ENCODE results near the gene ADTRP. TPM values are rescaled to one million over a fixed set of nuclear protein-coding genes. Genes with fewer than 3 reads are reported as not detected.

ADTRP gene
- total and polyA plus RNA-seq, 2 donors (not counting 1 experiment from before 2014, with no cell fraction given) = 0.23 to 1.7 TPM

DNA sequence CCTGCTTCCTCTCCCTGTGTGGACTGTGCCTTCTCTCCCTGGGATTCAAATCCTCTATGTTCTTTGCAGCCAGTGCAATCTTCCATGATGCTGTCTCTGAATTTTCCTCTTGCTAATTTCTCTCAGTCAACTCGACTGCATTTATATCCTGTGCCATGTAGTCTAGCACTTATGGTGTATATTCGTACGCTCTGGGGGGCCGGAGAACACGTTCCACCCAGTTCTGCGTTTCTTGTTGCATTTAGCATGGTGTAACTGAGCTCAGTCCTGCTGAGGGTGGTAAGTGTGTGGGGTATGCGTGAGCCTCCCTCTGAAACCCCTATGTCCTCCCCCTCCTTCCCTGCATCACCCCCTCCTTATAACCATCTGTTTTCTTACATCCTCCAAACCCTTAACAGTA lies 42.0 kb downstream of the ADTRP start:
- no peak overlapping the region for H3K27ac ChIP-seq (ENCODE audit: insufficient read depth, low read length)
- TF ChIP-seq, protein P1, sequence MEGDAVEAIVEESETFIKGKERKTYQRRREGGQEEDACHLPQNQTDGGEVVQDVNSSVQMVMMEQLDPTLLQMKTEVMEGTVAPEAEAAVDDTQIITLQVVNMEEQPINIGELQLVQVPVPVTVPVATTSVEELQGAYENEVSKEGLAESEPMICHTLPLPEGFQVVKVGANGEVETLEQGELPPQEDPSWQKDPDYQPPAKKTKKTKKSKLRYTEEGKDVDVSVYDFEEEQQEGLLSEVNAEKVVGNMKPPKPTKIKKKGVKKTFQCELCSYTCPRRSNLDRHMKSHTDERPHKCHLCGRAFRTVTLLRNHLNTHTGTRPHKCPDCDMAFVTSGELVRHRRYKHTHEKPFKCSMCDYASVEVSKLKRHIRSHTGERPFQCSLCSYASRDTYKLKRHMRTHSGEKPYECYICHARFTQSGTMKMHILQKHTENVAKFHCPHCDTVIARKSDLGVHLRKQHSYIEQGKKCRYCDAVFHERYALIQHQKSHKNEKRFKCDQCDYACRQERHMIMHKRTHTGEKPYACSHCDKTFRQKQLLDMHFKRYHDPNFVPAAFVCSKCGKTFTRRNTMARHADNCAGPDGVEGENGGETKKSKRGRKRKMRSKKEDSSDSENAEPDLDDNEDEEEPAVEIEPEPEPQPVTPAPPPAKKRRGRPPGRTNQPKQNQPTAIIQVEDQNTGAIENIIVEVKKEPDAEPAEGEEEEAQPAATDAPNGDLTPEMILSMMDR (conservative IDR thresholded peaks at IDR 0.05 in 1 of 2, IDR thresholded peaks at IDR 0.05 in 1 of 2; ENCODE audit: low read depth in 1 of 2, low read length in 2 of 2) = no peak
- TF ChIP-seq EZH2 (IDR thresholded peaks at IDR 0.05; ENCODE audit: low read length, missing control alignments) = no peak
- no peaks in the 10 kb centered on the region for H4K20me1 ChIP-seq (ENCODE audit: control insufficient read depth, extremely low read depth, insufficient read depth, low read length)
- no peaks in the 10 kb centered on the region for H3K27me3 ChIP-seq (ENCODE audit: control insufficient read depth, insufficient read depth, low read length)
- H3K9ac ChIP-seq (ENCODE audit: insufficient read depth, low read length) = no peak overlapping the region
- no peak for DNase-seq (ENCODE audit: low read depth in 2 of 2)
- H3K9me3 ChIP-seq (ENCODE audit: control insufficient read depth, insufficient read depth, low read depth, low read length) = no peaks in the 10 kb centered on the region
- H3K4me2 ChIP-seq (ENCODE audit: extremely low read depth, insufficient read depth, low read length) = no peak overlapping the region
- H3K4me3 ChIP-seq (replicated peaks in 1 of 4; ENCODE audit: control extremely low read depth in 1 of 4, insufficient read depth in 1 of 4, low read depth in 3 of 4, low read length in 4 of 4) = no peak overlapping the region
- H3K4me1 ChIP-seq (ENCODE audit: control insufficient read depth, extremely low read depth, insufficient read depth, low read length) = no peaks in the 10 kb centered on the region
- H3K79me2 ChIP-seq (ENCODE audit: control insufficient read depth, insufficient read depth, low read length) = no peaks in the 10 kb centered on the region
- no peak overlapping the region for H2AFZ ChIP-seq (ENCODE audit: low read length)
- H3K36me3 ChIP-seq (ENCODE audit: control insufficient read depth, insufficient read depth, low read length) = no peaks in the 10 kb centered on the region

DNA sequence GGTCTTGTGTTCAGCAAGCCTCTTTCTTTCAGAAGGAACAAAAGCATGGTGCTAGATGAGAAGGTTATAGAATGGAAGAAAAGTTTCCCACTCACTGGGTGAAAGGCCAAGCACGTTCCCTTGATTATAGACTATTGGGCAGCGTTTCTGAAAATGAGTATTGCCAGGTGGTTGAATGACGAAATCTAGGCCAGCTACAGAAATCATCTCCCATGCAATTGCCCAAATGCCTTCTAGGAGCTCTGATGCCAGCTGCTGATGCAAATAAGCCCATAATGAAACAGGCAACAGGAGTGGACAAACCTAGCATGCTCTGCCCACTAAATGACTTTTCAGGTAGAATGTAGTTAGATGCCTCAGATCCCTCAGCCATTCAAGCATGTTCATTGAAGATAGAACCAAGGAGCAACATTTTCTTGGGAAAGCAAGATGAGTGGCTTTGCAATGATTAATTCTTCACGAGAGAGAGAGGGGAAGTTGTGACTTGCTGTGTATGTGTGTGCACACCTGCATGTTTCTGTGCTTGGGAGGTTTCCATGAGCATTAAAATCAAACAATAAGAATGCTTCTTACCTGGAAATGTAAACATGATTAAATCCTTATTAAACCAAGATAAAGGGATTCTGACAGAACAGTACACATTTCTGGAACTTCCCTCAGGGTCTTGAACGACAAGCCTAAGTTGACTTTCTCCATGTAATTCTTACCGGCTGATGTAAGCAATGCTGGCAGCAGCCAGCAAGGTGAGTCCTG lies 43.6 kb downstream of the ADTRP start:
- H3K27me3 ChIP-seq (ENCODE audit: control insufficient read depth, insufficient read depth, low read length) = no peaks in the 10 kb centered on the region
- TF ChIP-seq EZH2 (IDR thresholded peaks at IDR 0.05; ENCODE audit: low read length, missing control alignments) = no peak
- TF ChIP-seq, protein P1 (conservative IDR thresholded peaks at IDR 0.05 in 1 of 2, IDR thresholded peaks at IDR 0.05 in 1 of 2; ENCODE audit: low read depth in 1 of 2, low read length in 2 of 2) = no peak
- no peak for DNase-seq (ENCODE audit: low read depth in 2 of 2)
- no peak overlapping the region for H3K9ac ChIP-seq (ENCODE audit: insufficient read depth, low read length)
- no peaks in the 10 kb centered on the region for H3K4me1 ChIP-seq (ENCODE audit: control insufficient read depth, extremely low read depth, insufficient read depth, low read length)
- no peaks in the 10 kb centered on the region for H3K36me3 ChIP-seq (ENCODE audit: control insufficient read depth, insufficient read depth, low read length)
- H3K27ac ChIP-seq (ENCODE audit: insufficient read depth, low read length) = no peak overlapping the region
- H3K79me2 ChIP-seq (ENCODE audit: control insufficient read depth, insufficient read depth, low read length) = no peaks in the 10 kb centered on the region
- no peaks in the 10 kb centered on the region for H3K9me3 ChIP-seq (ENCODE audit: control insufficient read depth, insufficient read depth, low read depth, low read length)
- H4K20me1 ChIP-seq (ENCODE audit: control insufficient read depth, extremely low read depth, insufficient read depth, low read length) = no peaks in the 10 kb centered on the region
- no peak overlapping the region for H2AFZ ChIP-seq (ENCODE audit: low read length)
- no peak overlapping the region for H3K4me2 ChIP-seq (ENCODE audit: extremely low read depth, insufficient read depth, low read length)
- no peak overlapping the region for H3K4me3 ChIP-seq (replicated peaks in 1 of 4; ENCODE audit: control extremely low read depth in 1 of 4, insufficient read depth in 1 of 4, low read depth in 3 of 4, low read length in 4 of 4)

- no peak overlapping the region for H3K9ac ChIP-seq (ENCODE audit: insufficient read depth, low read length)
- H3K9me3 ChIP-seq (ENCODE audit: control insufficient read depth, insufficient read depth, low read depth, low read length) = no peaks in the 10 kb centered on the region
- DNase-seq (ENCODE audit: low read depth in 2 of 2) = peak in 1 of 2 donors; percentile 2
- peak overlapping the region; percentile 62 for H3K27ac ChIP-seq (ENCODE audit: insufficient read depth, low read length)
- H3K4me1 ChIP-seq (ENCODE audit: control insufficient read depth, extremely low read depth, insufficient read depth, low read length) = no peaks in the 10 kb centered on the region
- no peak overlapping the region for H3K4me3 ChIP-seq (replicated peaks in 1 of 4; ENCODE audit: control extremely low read depth in 1 of 4, insufficient read depth in 1 of 4, low read depth in 3 of 4, low read length in 4 of 4)
- H2AFZ ChIP-seq (ENCODE audit: low read length) = no peak overlapping the region
- H3K36me3 ChIP-seq (ENCODE audit: control insufficient read depth, insufficient read depth, low read length) = no peaks in the 10 kb centered on the region
- H3K27me3 ChIP-seq (ENCODE audit: control insufficient read depth, insufficient read depth, low read length) = no peaks in the 10 kb centered on the region
- no peak overlapping the region for H3K4me2 ChIP-seq (ENCODE audit: extremely low read depth, insufficient read depth, low read length)
- no peaks in the 10 kb centered on the region for H3K79me2 ChIP-seq (ENCODE audit: control insufficient read depth, insufficient read depth, low read length)
- no peaks in the 10 kb centered on the region for H4K20me1 ChIP-seq (ENCODE audit: control insufficient read depth, extremely low read depth, insufficient read depth, low read length)
- TF ChIP-seq EZH2 (IDR thresholded peaks at IDR 0.05; ENCODE audit: low read length, missing control alignments) = no peak
- TF ChIP-seq, protein P1 (conservative IDR thresholded peaks at IDR 0.05 in 1 of 2, IDR thresholded peaks at IDR 0.05 in 1 of 2; ENCODE audit: low read depth in 1 of 2, low read length in 2 of 2) = no peak
These were observed 46.5 kb downstream of the ADTRP start for GRCh38 chr6:11732036-11732631.
